ENCODE measurements around the gene FAM53B.

The FAM53B gene

GRCh38 chr10:124606822-124607221 lies 137.4 kb downstream of the FAM53B start:
- no peak for DNase-seq (ENCODE audit: insufficient read length, low spot score)
- no peak for TF ChIP-seq POU2F2 (IDR thresholded peaks at IDR 0.05; ENCODE audit: low read depth, low read length)
- TF ChIP-seq TAF1 (IDR thresholded peaks at IDR 0.05; ENCODE audit: low read depth, low read length): no peak
- no peak for TF ChIP-seq POLR2A (IDR thresholded peaks at IDR 0.05; ENCODE audit: low read depth, low read length)
- no peak for TF ChIP-seq PAX5 (IDR thresholded peaks at IDR 0.05; ENCODE audit: insufficient read depth, low read length, severe bottlenecking)
- TF ChIP-seq POLR2AphosphoS5 (IDR thresholded peaks at IDR 0.05; ENCODE audit: low read depth, low read length): no peak
- TF ChIP-seq SPI1 (IDR thresholded peaks at IDR 0.05; ENCODE audit: low read depth, low read length): no peak
- no peak for FAIRE-seq

- TF ChIP-seq POU2F2 (IDR thresholded peaks at IDR 0.05; ENCODE audit: low read depth, low read length) (no peak), SPI1 (IDR thresholded peaks at IDR 0.05; ENCODE audit: low read depth, low read length) (no peak)
- no peak for DNase-seq (ENCODE audit: insufficient read length, low spot score)
- no peak for FAIRE-seq
Measured at GRCh38 chr10:124605856-124606812, 138.0 kb downstream of the FAM53B start.

GRCh38 chr10:124605481-124605855 lies 138.7 kb downstream of the FAM53B start:
- no peak for TF ChIP-seq SPI1 (IDR thresholded peaks at IDR 0.05; ENCODE audit: low read depth, low read length)
- TF ChIP-seq PAX5 (IDR thresholded peaks at IDR 0.05; ENCODE audit: insufficient read depth, low read length, severe bottlenecking): no peak
- no peak for TF ChIP-seq POLR2AphosphoS5 (IDR thresholded peaks at IDR 0.05; ENCODE audit: low read depth, low read length)
- no peak for TF ChIP-seq TAF1 (IDR thresholded peaks at IDR 0.05; ENCODE audit: low read depth, low read length)
- no peak for TF ChIP-seq POU2F2 (IDR thresholded peaks at IDR 0.05; ENCODE audit: low read depth, low read length)
- TF ChIP-seq POLR2A (IDR thresholded peaks at IDR 0.05; ENCODE audit: low read depth, low read length): no peak

GRCh38 chr10:124605001-124605370 lies 139.2 kb downstream of the FAM53B start:
- no peak for TF ChIP-seq POU2F2 (IDR thresholded peaks at IDR 0.05; ENCODE audit: low read depth, low read length)
- TF ChIP-seq PAX5 (IDR thresholded peaks at IDR 0.05; ENCODE audit: insufficient read depth, low read length, severe bottlenecking): no peak
- TF ChIP-seq POLR2AphosphoS5 (IDR thresholded peaks at IDR 0.05; ENCODE audit: low read depth, low read length): no peak
- TF ChIP-seq TAF1 (IDR thresholded peaks at IDR 0.05; ENCODE audit: low read depth, low read length): no peak
- TF ChIP-seq SPI1 (IDR thresholded peaks at IDR 0.05; ENCODE audit: low read depth, low read length): no peak
- TF ChIP-seq POLR2A (IDR thresholded peaks at IDR 0.05; ENCODE audit: low read depth, low read length): no peak
- FAIRE-seq (no peak), DNase-seq (ENCODE audit: insufficient read length, low spot score) (no peak)

More at GRCh38 chr10:124605481-124605855, 138.7 kb downstream of the FAM53B start:
- no peak for FAIRE-seq
- DNase-seq (ENCODE audit: insufficient read length, low spot score): no peak

- DNase-seq (ENCODE audit: insufficient read length, low spot score) (no peak), FAIRE-seq (peak; percentile 20)
- TF ChIP-seq SPI1 (IDR thresholded peaks at IDR 0.05; ENCODE audit: low read depth, low read length) (no peak), POLR2AphosphoS5 (IDR thresholded peaks at IDR 0.05; ENCODE audit: low read depth, low read length) (no peak), PAX5 (IDR thresholded peaks at IDR 0.05; ENCODE audit: insufficient read depth, low read length, severe bottlenecking) (no peak), POU2F2 (IDR thresholded peaks at IDR 0.05; ENCODE audit: low read depth, low read length) (no peak), TAF1 (IDR thresholded peaks at IDR 0.05; ENCODE audit: low read depth, low read length) (no peak), POLR2A (IDR thresholded peaks at IDR 0.05; ENCODE audit: low read depth, low read length) (no peak)
Measured at GRCh38 chr10:124604214-124605000, 139.8 kb downstream of the FAM53B start.

- FAIRE-seq (no peak), DNase-seq (ENCODE audit: insufficient read length, low spot score) (no peak)
- TF ChIP-seq POLR2A (IDR thresholded peaks at IDR 0.05; ENCODE audit: low read depth, low read length) (no peak), POLR2AphosphoS5 (IDR thresholded peaks at IDR 0.05; ENCODE audit: low read depth, low read length) (no peak), POU2F2 (IDR thresholded peaks at IDR 0.05; ENCODE audit: low read depth, low read length) (no peak), SPI1 (IDR thresholded peaks at IDR 0.05; ENCODE audit: low read depth, low read length) (no peak), TAF1 (IDR thresholded peaks at IDR 0.05; ENCODE audit: low read depth, low read length) (no peak)
Measured at GRCh38 chr10:124603376-124604213, 140.6 kb downstream of the FAM53B start.

GRCh38 chr10:124602646-124603365 lies 141.4 kb downstream of the FAM53B start:
- DNase-seq (ENCODE audit: insufficient read length, low spot score) (no peak), FAIRE-seq (no peak)
- TF ChIP-seq SPI1 (IDR thresholded peaks at IDR 0.05; ENCODE audit: low read depth, low read length): no peak
- no peak for TF ChIP-seq POU2F2 (IDR thresholded peaks at IDR 0.05; ENCODE audit: low read depth, low read length)
- TF ChIP-seq PAX5 (IDR thresholded peaks at IDR 0.05; ENCODE audit: insufficient read depth, low read length, severe bottlenecking): no peak
- no peak for TF ChIP-seq POLR2AphosphoS5 (IDR thresholded peaks at IDR 0.05; ENCODE audit: low read depth, low read length)
- TF ChIP-seq TAF1 (IDR thresholded peaks at IDR 0.05; ENCODE audit: low read depth, low read length): no peak
- no peak for TF ChIP-seq POLR2A (IDR thresholded peaks at IDR 0.05; ENCODE audit: low read depth, low read length)

- DNase-seq (ENCODE audit: insufficient read length, low spot score): no peak
- TF ChIP-seq SPI1 (IDR thresholded peaks at IDR 0.05; ENCODE audit: low read depth, low read length): no peak
- no peak for TF ChIP-seq POLR2AphosphoS5 (IDR thresholded peaks at IDR 0.05; ENCODE audit: low read depth, low read length)
- TF ChIP-seq TAF1 (IDR thresholded peaks at IDR 0.05; ENCODE audit: low read depth, low read length): no peak
- TF ChIP-seq POU2F2 (IDR thresholded peaks at IDR 0.05; ENCODE audit: low read depth, low read length): no peak
- TF ChIP-seq POLR2A (IDR thresholded peaks at IDR 0.05; ENCODE audit: low read depth, low read length): no peak
- TF ChIP-seq PAX5 (IDR thresholded peaks at IDR 0.05; ENCODE audit: insufficient read depth, low read length, severe bottlenecking): no peak
- no peak for FAIRE-seq
Measured at GRCh38 chr10:124602121-124602561, 142.0 kb downstream of the FAM53B start.

Data from GM12891 (cell line).